ENCODE results near the gene CACNG8.

DNA sequence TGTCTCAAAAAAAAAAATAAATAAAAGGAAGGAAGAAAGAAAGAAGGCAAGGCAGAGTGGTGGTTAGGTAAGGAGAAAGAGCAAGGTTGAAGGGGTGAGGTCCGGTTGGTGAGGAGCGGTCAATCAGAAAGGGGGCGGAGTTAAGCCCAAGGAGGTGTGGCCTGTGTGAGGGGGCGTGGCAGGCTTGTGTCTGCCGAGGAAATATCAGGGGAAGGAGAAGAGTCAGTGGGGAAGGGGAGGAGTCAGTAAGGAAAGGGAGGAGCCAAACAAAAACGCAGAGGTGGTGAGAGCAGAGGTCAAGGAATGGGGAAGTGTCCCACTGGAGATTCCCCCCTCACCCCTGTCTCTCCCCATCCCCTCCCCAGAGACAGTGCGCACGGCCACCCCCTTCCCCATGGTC lies 47.7 kb upstream of the CACNG8 start:
- TF ChIP-seq, protein P1, sequence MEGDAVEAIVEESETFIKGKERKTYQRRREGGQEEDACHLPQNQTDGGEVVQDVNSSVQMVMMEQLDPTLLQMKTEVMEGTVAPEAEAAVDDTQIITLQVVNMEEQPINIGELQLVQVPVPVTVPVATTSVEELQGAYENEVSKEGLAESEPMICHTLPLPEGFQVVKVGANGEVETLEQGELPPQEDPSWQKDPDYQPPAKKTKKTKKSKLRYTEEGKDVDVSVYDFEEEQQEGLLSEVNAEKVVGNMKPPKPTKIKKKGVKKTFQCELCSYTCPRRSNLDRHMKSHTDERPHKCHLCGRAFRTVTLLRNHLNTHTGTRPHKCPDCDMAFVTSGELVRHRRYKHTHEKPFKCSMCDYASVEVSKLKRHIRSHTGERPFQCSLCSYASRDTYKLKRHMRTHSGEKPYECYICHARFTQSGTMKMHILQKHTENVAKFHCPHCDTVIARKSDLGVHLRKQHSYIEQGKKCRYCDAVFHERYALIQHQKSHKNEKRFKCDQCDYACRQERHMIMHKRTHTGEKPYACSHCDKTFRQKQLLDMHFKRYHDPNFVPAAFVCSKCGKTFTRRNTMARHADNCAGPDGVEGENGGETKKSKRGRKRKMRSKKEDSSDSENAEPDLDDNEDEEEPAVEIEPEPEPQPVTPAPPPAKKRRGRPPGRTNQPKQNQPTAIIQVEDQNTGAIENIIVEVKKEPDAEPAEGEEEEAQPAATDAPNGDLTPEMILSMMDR (IDR thresholded peaks at IDR 0.05; ENCODE audit: low read length): no peak
- no peak for TF ChIP-seq EZH2 (IDR thresholded peaks at IDR 0.05; ENCODE audit: borderline replicate concordance, low read length)

All from OCI-LY1 (cell line).